NCI-H2196 treated with DMSO at 0.1 percent for 48 hours (cell line): ENCODE data around the gene PIGM.

Source experiments
- DNase-seq: peaks from one replicate; lab custom pipeline; 2025; ENCODE audit not compliant: unreplicated experiment; lab: John Stamatoyannopoulos, UW

PIGM gene

GRCh38 chr1:160022330-160023310 is 9.2 kb downstream of the PIGM start:
- no peak for DNase-seq

GRCh38 chr1:160021376-160022074 is 10.3 kb downstream of the PIGM start:
- DNase-seq = no peak

GRCh38 chr1:160020196-160020595 is 11.6 kb downstream of the PIGM start:
- no peak for DNase-seq

- DNase-seq = no peak
These were observed 12.9 kb downstream of the PIGM start for GRCh38 chr1:160018900-160019299.

GRCh38 chr1:160018347-160018746 is 13.4 kb downstream of the PIGM start:
- no peak for DNase-seq

GRCh38 chr1:160017592-160017991 is 14.2 kb downstream of the PIGM start:
- no peak for DNase-seq

- DNase-seq = no peak
These were observed 20.0 kb downstream of the PIGM start for GRCh38 chr1:160011781-160012180.

GRCh38 chr1:160009801-160010200 is 22.0 kb downstream of the PIGM start:
- no peak for DNase-seq

GRCh38 chr1:160009081-160009480 is 22.7 kb downstream of the PIGM start:
- DNase-seq = no peak

GRCh38 chr1:160007577-160008200 is 24.1 kb downstream of the PIGM start:
- DNase-seq = no peak

GRCh38 chr1:160006312-160006940 is 25.4 kb downstream of the PIGM start:
- peak; percentile 39 for DNase-seq

GRCh38 chr1:160005070-160005469 is 26.7 kb downstream of the PIGM start:
- DNase-seq = no peak

- DNase-seq = no peak
These were observed 27.4 kb downstream of the PIGM start for GRCh38 chr1:160004425-160004824.

GRCh38 chr1:160004001-160004400 is 27.8 kb downstream of the PIGM start:
- no peak for DNase-seq

GRCh38 chr1:160001440-160001839 is 30.4 kb downstream of the PIGM start:
- no peak for DNase-seq

GRCh38 chr1:159999204-159999603 is 32.6 kb downstream of the PIGM start:
- no peak for DNase-seq

GRCh38 chr1:159996653-159997052 is 35.1 kb downstream of the PIGM start:
- DNase-seq = no peak

- no peak for DNase-seq
These were observed 36.9 kb downstream of the PIGM start for GRCh38 chr1:159994896-159995295.

- no peak for DNase-seq
These were observed 37.9 kb downstream of the PIGM start for GRCh38 chr1:159993911-159994310.

GRCh38 chr1:159992161-159992560 is 39.6 kb downstream of the PIGM start:
- no peak for DNase-seq

- DNase-seq = no peak
These were observed 40.3 kb downstream of the PIGM start for GRCh38 chr1:159991513-159991912.
